ENCODE data around the gene ENOX1. TPM values are rescaled to one million over a fixed set of nuclear protein-coding genes. Genes with fewer than 3 reads are reported as not detected.

ENOX1 gene
- total and polyA plus RNA-seq, 9 donors = 10.1 to 17.5 (median 12.2) TPM

GRCh38 chr13:43728421-43728820 lies 58.4 kb downstream of the ENOX1 start:
- Histone ChIP-seq H3K27ac (ENCODE audit: low read length) (no peak overlapping the region), H3K27me3 (ENCODE audit: control insufficient read depth, insufficient read depth, low read length) (no peaks in the 10 kb centered on the region)
- WGBS (ENCODE audit: insufficient coverage) = no CpG with 5 or more reads among the region's 1 CpG

GRCh38 chr13:43727856-43728255 lies 58.9 kb downstream of the ENOX1 start:
- Histone ChIP-seq H3K9me3 (replicated peaks; ENCODE audit: control insufficient read depth, low read depth, low read length) (no peaks in the 10 kb centered on the region), H3K4me3 (ENCODE audit: low read length) (no peak overlapping the region), H3K4me1 (ENCODE audit: control insufficient read depth, insufficient read depth, low read length) (peaks cover 7% of the 10 kb centered on the region), H3K27me3 (ENCODE audit: control insufficient read depth, insufficient read depth, low read length) (no peaks in the 10 kb centered on the region), H3K36me3 (ENCODE audit: control insufficient read depth, insufficient read depth, low read length) (no peaks in the 10 kb centered on the region), H3K27ac (ENCODE audit: low read length) (no peak overlapping the region)
- DNase-seq = peak; percentile 64
- no CpG with 5 or more reads among the region's 1 CpG for WGBS (ENCODE audit: insufficient coverage)

More at GRCh38 chr13:43728421-43728820, 58.4 kb downstream of the ENOX1 start:
- Histone ChIP-seq H3K4me3 (ENCODE audit: low read length) (no peak overlapping the region), H3K9me3 (replicated peaks; ENCODE audit: control insufficient read depth, low read depth, low read length) (no peaks in the 10 kb centered on the region), H3K4me1 (ENCODE audit: control insufficient read depth, insufficient read depth, low read length) (peaks cover 7% of the 10 kb centered on the region), H3K36me3 (ENCODE audit: control insufficient read depth, insufficient read depth, low read length) (no peaks in the 10 kb centered on the region)
- peak; percentile 35 for DNase-seq

- H3K4me3 ChIP-seq (ENCODE audit: low read length) = no peak overlapping the region
- no peaks in the 10 kb centered on the region for H3K27me3 ChIP-seq (ENCODE audit: control insufficient read depth, insufficient read depth, low read length)
- no peaks in the 10 kb centered on the region for H3K36me3 ChIP-seq (ENCODE audit: control insufficient read depth, insufficient read depth, low read length)
- no peak overlapping the region for H3K27ac ChIP-seq (ENCODE audit: low read length)
- no peak for DNase-seq
- peaks cover 2% of the 10 kb centered on the region for H3K4me1 ChIP-seq (ENCODE audit: control insufficient read depth, insufficient read depth, low read length)
- H3K9me3 ChIP-seq (replicated peaks; ENCODE audit: control insufficient read depth, low read depth, low read length) = no peaks in the 10 kb centered on the region
- WGBS (ENCODE audit: insufficient coverage) = 72% methylated on average over 3 of the region's 6 CpGs
Measured at GRCh38 chr13:43725460-43725859, 61.3 kb downstream of the ENOX1 start.

GRCh38 chr13:43720780-43721397 lies 65.9 kb downstream of the ENOX1 start:
- DNase-seq = no peak
- no peaks in the 10 kb centered on the region for H3K4me1 ChIP-seq (ENCODE audit: control insufficient read depth, insufficient read depth, low read length)
- no peak overlapping the region for H3K4me3 ChIP-seq (ENCODE audit: low read length)
- no CpG with 5 or more reads among the region's 2 CpGs for WGBS (ENCODE audit: insufficient coverage)
- H3K27ac ChIP-seq (ENCODE audit: low read length) = no peak overlapping the region
- H3K9me3 ChIP-seq (replicated peaks; ENCODE audit: control insufficient read depth, low read depth, low read length) = peaks cover 5% of the 10 kb centered on the region
- H3K27me3 ChIP-seq (ENCODE audit: control insufficient read depth, insufficient read depth, low read length) = no peaks in the 10 kb centered on the region
- H3K36me3 ChIP-seq (ENCODE audit: control insufficient read depth, insufficient read depth, low read length) = no peaks in the 10 kb centered on the region

GRCh38 chr13:43698758-43699157 lies 88.0 kb downstream of the ENOX1 start:
- no peak overlapping the region for H3K4me3 ChIP-seq (ENCODE audit: low read length)
- no peaks in the 10 kb centered on the region for H3K36me3 ChIP-seq (ENCODE audit: control insufficient read depth, insufficient read depth, low read length)
- peak; percentile 93 for DNase-seq
- H3K9me3 ChIP-seq (replicated peaks; ENCODE audit: control insufficient read depth, low read depth, low read length) = no peaks in the 10 kb centered on the region
- H3K4me1 ChIP-seq (ENCODE audit: control insufficient read depth, insufficient read depth, low read length) = peaks cover 5% of the 10 kb centered on the region
- H3K27ac ChIP-seq (ENCODE audit: low read length) = peak overlapping the region; percentile 37
- H3K27me3 ChIP-seq (ENCODE audit: control insufficient read depth, insufficient read depth, low read length) = no peaks in the 10 kb centered on the region
- WGBS (ENCODE audit: insufficient coverage) = 43% methylated on average over 1 of the region's 2 CpGs

GRCh38 chr13:43698009-43698408 lies 88.8 kb downstream of the ENOX1 start:
- no peak for DNase-seq
- Histone ChIP-seq H3K4me1 (ENCODE audit: control insufficient read depth, insufficient read depth, low read length) (peaks cover 5% of the 10 kb centered on the region), H3K36me3 (ENCODE audit: control insufficient read depth, insufficient read depth, low read length) (no peaks in the 10 kb centered on the region), H3K27me3 (ENCODE audit: control insufficient read depth, insufficient read depth, low read length) (no peaks in the 10 kb centered on the region), H3K9me3 (replicated peaks; ENCODE audit: control insufficient read depth, low read depth, low read length) (no peaks in the 10 kb centered on the region), H3K4me3 (ENCODE audit: low read length) (no peak overlapping the region), H3K27ac (ENCODE audit: low read length) (no peak overlapping the region)
- no CpG with 5 or more reads among the region's 2 CpGs for WGBS (ENCODE audit: insufficient coverage)

- Histone ChIP-seq H3K4me3 (ENCODE audit: low read length) (no peak overlapping the region), H3K36me3 (ENCODE audit: control insufficient read depth, insufficient read depth, low read length) (no peaks in the 10 kb centered on the region), H3K27me3 (ENCODE audit: control insufficient read depth, insufficient read depth, low read length) (no peaks in the 10 kb centered on the region), H3K27ac (ENCODE audit: low read length) (no peak overlapping the region), H3K4me1 (ENCODE audit: control insufficient read depth, insufficient read depth, low read length) (peaks cover 5% of the 10 kb centered on the region), H3K9me3 (replicated peaks; ENCODE audit: control insufficient read depth, low read depth, low read length) (no peaks in the 10 kb centered on the region)
- no peak for DNase-seq
- WGBS (ENCODE audit: insufficient coverage) = 100% methylated on average over 1 of the region's 2 CpGs
Measured at GRCh38 chr13:43697323-43697722, 89.4 kb downstream of the ENOX1 start.

GRCh38 chr13:43694146-43694664 lies 92.6 kb downstream of the ENOX1 start:
- no CpG with 5 or more reads among the region's 1 CpG for WGBS (ENCODE audit: insufficient coverage)
- peak; percentile 78 for DNase-seq

GRCh38 chr13:43693639-43694038 lies 93.1 kb downstream of the ENOX1 start:
- no CpG with 5 or more reads among the region's 2 CpGs for WGBS (ENCODE audit: insufficient coverage)
- no peaks in the 10 kb centered on the region for H3K4me1 ChIP-seq (ENCODE audit: control insufficient read depth, insufficient read depth, low read length)
- H3K27me3 ChIP-seq (ENCODE audit: control insufficient read depth, insufficient read depth, low read length) = no peaks in the 10 kb centered on the region
- DNase-seq = no peak
- no peak overlapping the region for H3K4me3 ChIP-seq (ENCODE audit: low read length)
- no peaks in the 10 kb centered on the region for H3K36me3 ChIP-seq (ENCODE audit: control insufficient read depth, insufficient read depth, low read length)
- H3K27ac ChIP-seq (ENCODE audit: low read length) = peak overlapping the region; percentile 21
- no peaks in the 10 kb centered on the region for H3K9me3 ChIP-seq (replicated peaks; ENCODE audit: control insufficient read depth, low read depth, low read length)

More at GRCh38 chr13:43694146-43694664, 92.6 kb downstream of the ENOX1 start:
- Histone ChIP-seq H3K9me3 (replicated peaks; ENCODE audit: control insufficient read depth, low read depth, low read length) (no peaks in the 10 kb centered on the region), H3K36me3 (ENCODE audit: control insufficient read depth, insufficient read depth, low read length) (no peaks in the 10 kb centered on the region), H3K27ac (ENCODE audit: low read length) (no peak overlapping the region), H3K4me3 (ENCODE audit: low read length) (no peak overlapping the region), H3K27me3 (ENCODE audit: control insufficient read depth, insufficient read depth, low read length) (no peaks in the 10 kb centered on the region), H3K4me1 (ENCODE audit: control insufficient read depth, insufficient read depth, low read length) (peaks cover 5% of the 10 kb centered on the region)

GRCh38 chr13:43688227-43688907 lies 98.4 kb downstream of the ENOX1 start:
- Histone ChIP-seq H3K27me3 (ENCODE audit: control insufficient read depth, insufficient read depth, low read length) (no peaks in the 10 kb centered on the region), H3K4me3 (ENCODE audit: low read length) (no peak overlapping the region), H3K4me1 (ENCODE audit: control insufficient read depth, insufficient read depth, low read length) (peaks cover 7% of the 10 kb centered on the region), H3K27ac (ENCODE audit: low read length) (no peak overlapping the region), H3K9me3 (replicated peaks; ENCODE audit: control insufficient read depth, low read depth, low read length) (no peaks in the 10 kb centered on the region), H3K36me3 (ENCODE audit: control insufficient read depth, insufficient read depth, low read length) (no peaks in the 10 kb centered on the region)
- no peak for DNase-seq
- no CpG with 5 or more reads among the region's 3 CpGs for WGBS (ENCODE audit: insufficient coverage)

Measured in muscle of leg (tissue), 11 donors.